ENCODE data around the gene HAS3.
"Not testable (repeated sequence)": the region's sequence is repeated elsewhere in the genome, so short reads cannot be mapped to it uniquely, and the experiment has no call there.

HAS3 gene

DNA sequence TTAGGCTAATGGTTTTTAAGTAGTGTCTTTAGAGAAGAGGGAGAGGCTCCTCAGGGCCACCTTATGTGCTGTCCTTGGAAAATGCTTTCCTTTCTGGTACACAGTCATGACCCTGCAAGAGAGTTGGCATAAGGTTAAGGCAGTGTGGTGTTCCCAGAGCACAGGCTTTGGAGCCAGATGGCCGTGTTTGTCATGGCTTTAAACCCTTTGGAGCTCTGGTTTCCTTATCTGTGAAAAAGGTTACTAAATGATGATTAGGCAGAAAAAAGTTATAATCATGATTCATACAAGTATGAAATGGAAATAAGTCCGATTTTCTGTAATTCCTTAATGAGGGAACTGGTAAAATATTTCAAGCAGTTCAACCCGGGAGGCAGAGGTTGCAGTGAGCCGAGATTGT is 40.2 kb downstream of the HAS3 start:
- no CpG with 5 or more reads among the region's 4 CpGs for WGBS (ENCODE audit: insufficient coverage, insufficient read length)
- no peaks in the 10 kb centered on the region for H3K4me1 ChIP-seq (ENCODE audit: control insufficient read depth, insufficient read depth, low read length)
- no peaks in the 10 kb centered on the region for H3K9me3 ChIP-seq (ENCODE audit: control insufficient read depth, insufficient read depth, low read length)
- H3K4me3 ChIP-seq (ENCODE audit: low read length), result no peak overlapping the region
- no peak overlapping the region for H3K27ac ChIP-seq (ENCODE audit: low read length)
- H3K27me3 ChIP-seq (ENCODE audit: control insufficient read depth, insufficient read depth, low read length), result no peaks in the 10 kb centered on the region
- DNase-seq (ENCODE audit: low read depth, low spot score), result no peak
- peaks cover 26% of the 10 kb centered on the region; the same call in 1 of the 2 replicates for H3K36me3 ChIP-seq (ENCODE audit: control insufficient read depth, insufficient read depth, low read length)

- not testable (repeated sequence) for H3K9me3 ChIP-seq (ENCODE audit: control insufficient read depth, insufficient read depth, low read length); H3K4me1 ChIP-seq (ENCODE audit: control insufficient read depth, insufficient read depth, low read length); H3K27ac ChIP-seq (ENCODE audit: low read length); H3K27me3 ChIP-seq (ENCODE audit: control insufficient read depth, insufficient read depth, low read length); DNase-seq (ENCODE audit: low read depth, low spot score); H3K4me3 ChIP-seq (ENCODE audit: low read length)
- H3K36me3 ChIP-seq (ENCODE audit: control insufficient read depth, insufficient read depth, low read length), result peaks cover 17% of the 10 kb centered on the region; the same call in 1 of the 2 replicates
- WGBS (ENCODE audit: insufficient coverage, insufficient read length), result no CpG with 5 or more reads among the region's 9 CpGs
Observed at GRCh38 chr16:69149621-69150020, 44.2 kb downstream of the HAS3 start.

GRCh38 chr16:69150146-69150865 is 44.9 kb downstream of the HAS3 start:
- WGBS (ENCODE audit: insufficient coverage, insufficient read length), result no CpG with 5 or more reads among the region's 16 CpGs
- Histone ChIP-seq H3K9me3 (ENCODE audit: control insufficient read depth, insufficient read depth, low read length) (no peaks in the 10 kb centered on the region), H3K4me1 (ENCODE audit: control insufficient read depth, insufficient read depth, low read length) (no peaks in the 10 kb centered on the region), H3K36me3 (ENCODE audit: control insufficient read depth, insufficient read depth, low read length) (peaks cover 20% of the 10 kb centered on the region; the same call in 1 of the 2 replicates), H3K4me3 (ENCODE audit: low read length) (no peak overlapping the region), H3K27me3 (ENCODE audit: control insufficient read depth, insufficient read depth, low read length) (no peaks in the 10 kb centered on the region), H3K27ac (ENCODE audit: low read length) (no peak overlapping the region)
- DNase-seq (ENCODE audit: low read depth, low spot score), result no peak

DNA sequence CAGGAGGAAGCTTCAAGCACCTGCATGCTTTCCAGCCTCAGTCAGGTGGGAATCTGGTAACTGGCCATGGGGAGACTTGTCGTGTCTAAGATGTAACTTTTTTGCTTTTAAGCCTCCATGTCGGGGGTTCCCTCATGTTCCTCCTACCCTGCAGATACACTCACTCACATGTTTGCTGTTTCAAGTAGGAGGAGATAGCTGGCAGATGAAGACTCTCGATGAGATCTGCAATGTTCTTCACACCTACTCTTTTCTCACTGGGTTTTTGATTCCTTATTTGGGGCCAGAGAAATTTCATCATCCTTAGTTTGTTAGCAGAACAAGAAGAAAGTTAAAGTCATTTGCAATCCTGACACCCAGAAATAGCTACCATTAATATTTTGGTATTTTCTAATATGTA is 51.7 kb downstream of the HAS3 start:
- Histone ChIP-seq H3K27ac (ENCODE audit: low read length) (no peak overlapping the region), H3K4me1 (ENCODE audit: control insufficient read depth, insufficient read depth, low read length) (no peaks in the 10 kb centered on the region), H3K36me3 (ENCODE audit: control insufficient read depth, insufficient read depth, low read length) (peaks cover 32% of the 10 kb centered on the region; the same call in 1 of the 2 replicates), H3K27me3 (ENCODE audit: control insufficient read depth, insufficient read depth, low read length) (no peaks in the 10 kb centered on the region), H3K4me3 (ENCODE audit: low read length) (no peak overlapping the region), H3K9me3 (ENCODE audit: control insufficient read depth, insufficient read depth, low read length) (no peaks in the 10 kb centered on the region)
- no CpG with 5 or more reads among the region's 3 CpGs for WGBS (ENCODE audit: insufficient coverage, insufficient read length)
- no peak for DNase-seq (ENCODE audit: low read depth, low spot score)

DNA sequence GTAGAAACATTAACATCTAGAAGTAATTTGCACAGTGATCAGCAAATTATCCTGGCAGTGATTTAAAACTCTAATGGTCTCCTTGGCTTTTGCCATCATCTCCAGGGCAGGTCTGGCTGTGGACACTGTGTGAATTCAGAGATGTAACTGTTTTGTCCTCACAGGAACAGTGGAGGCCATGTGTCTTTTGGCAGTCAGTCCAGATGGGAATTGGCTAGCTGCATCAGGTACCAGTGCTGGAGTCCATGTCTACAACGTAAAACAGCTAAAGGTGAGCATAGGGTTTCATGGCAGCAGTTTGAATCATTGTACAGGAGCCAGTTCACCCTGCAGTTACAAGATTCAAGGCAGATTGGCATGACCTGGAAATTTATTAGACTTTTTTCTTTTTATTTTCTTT is 54.7 kb downstream of the HAS3 start:
- WGBS (ENCODE audit: insufficient coverage, insufficient read length), result no CpG with 5 or more reads among the region's 1 CpG
- H3K9me3 ChIP-seq (ENCODE audit: control insufficient read depth, insufficient read depth, low read length), result no peaks in the 10 kb centered on the region
- DNase-seq (ENCODE audit: low read depth, low spot score), result no peak
- H3K4me3 ChIP-seq (ENCODE audit: low read length), result no peak overlapping the region
- no peaks in the 10 kb centered on the region for H3K27me3 ChIP-seq (ENCODE audit: control insufficient read depth, insufficient read depth, low read length)
- no peak overlapping the region for H3K27ac ChIP-seq (ENCODE audit: low read length)
- no peaks in the 10 kb centered on the region for H3K4me1 ChIP-seq (ENCODE audit: control insufficient read depth, insufficient read depth, low read length)
- H3K36me3 ChIP-seq (ENCODE audit: control insufficient read depth, insufficient read depth, low read length), result peaks cover 33% of the 10 kb centered on the region; the same call in 1 of the 2 replicates

GRCh38 chr16:69165584-69165983 is 60.1 kb downstream of the HAS3 start:
- Histone ChIP-seq H3K36me3 (ENCODE audit: control insufficient read depth, insufficient read depth, low read length) (peaks cover 34% of the 10 kb centered on the region; the same call in 1 of the 2 replicates), H3K27ac (ENCODE audit: low read length) (no peak overlapping the region), H3K27me3 (ENCODE audit: control insufficient read depth, insufficient read depth, low read length) (no peaks in the 10 kb centered on the region), H3K4me1 (ENCODE audit: control insufficient read depth, insufficient read depth, low read length) (no peaks in the 10 kb centered on the region), H3K9me3 (ENCODE audit: control insufficient read depth, insufficient read depth, low read length) (no peaks in the 10 kb centered on the region), H3K4me3 (ENCODE audit: low read length) (no peak overlapping the region)
- WGBS (ENCODE audit: insufficient coverage, insufficient read length), result no CpG with 5 or more reads among the region's 6 CpGs
- DNase-seq (ENCODE audit: low read depth, low spot score), result no peak

DNA sequence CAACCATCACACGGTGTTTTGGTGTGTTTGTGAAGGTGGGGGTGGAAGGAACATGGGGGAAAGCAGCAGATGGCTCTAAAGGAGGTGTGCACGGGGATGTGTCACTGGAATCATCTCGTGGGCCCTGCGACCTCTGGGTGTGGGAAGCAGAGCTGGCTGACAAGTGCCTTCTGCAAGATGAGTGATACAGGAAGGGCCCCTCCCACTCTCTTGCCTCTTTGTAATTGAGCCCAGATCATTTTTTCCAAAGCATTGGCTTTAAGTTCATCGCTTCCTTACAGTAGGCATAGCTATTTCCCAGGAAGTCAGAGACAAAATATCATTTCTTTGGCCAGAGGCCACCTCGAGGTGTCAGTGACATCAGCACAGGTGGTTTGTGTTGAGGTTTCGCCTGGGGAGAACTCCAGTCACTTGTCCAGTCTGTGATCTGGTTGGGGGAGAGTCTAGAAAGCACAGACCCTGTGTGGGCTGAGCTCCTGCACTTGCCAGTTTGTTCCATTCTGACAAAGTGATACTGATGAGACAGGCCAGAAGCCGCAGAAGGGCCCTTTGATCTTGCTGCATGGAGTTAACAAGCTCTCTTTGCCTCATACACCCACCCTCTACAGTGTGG is 60.9 kb downstream of the HAS3 start:
- Histone ChIP-seq H3K4me3 (ENCODE audit: low read length) (no peak overlapping the region), H3K4me1 (ENCODE audit: control insufficient read depth, insufficient read depth, low read length) (no peaks in the 10 kb centered on the region), H3K27me3 (ENCODE audit: control insufficient read depth, insufficient read depth, low read length) (no peaks in the 10 kb centered on the region), H3K9me3 (ENCODE audit: control insufficient read depth, insufficient read depth, low read length) (no peaks in the 10 kb centered on the region), H3K36me3 (ENCODE audit: control insufficient read depth, insufficient read depth, low read length) (peaks cover 31% of the 10 kb centered on the region; the same call in 1 of the 2 replicates), H3K27ac (ENCODE audit: low read length) (no peak overlapping the region)
- no peak for DNase-seq (ENCODE audit: low read depth, low spot score)
- no CpG with 5 or more reads among the region's 8 CpGs for WGBS (ENCODE audit: insufficient coverage, insufficient read length)

GRCh38 chr16:69166946-69167930 is 61.8 kb downstream of the HAS3 start:
- H3K27ac ChIP-seq (ENCODE audit: low read length), result no peak overlapping the region
- H3K27me3 ChIP-seq (ENCODE audit: control insufficient read depth, insufficient read depth, low read length), result no peaks in the 10 kb centered on the region
- no peak overlapping the region for H3K4me3 ChIP-seq (ENCODE audit: low read length)
- peaks cover 26% of the 10 kb centered on the region; the same call in 1 of the 2 replicates for H3K36me3 ChIP-seq (ENCODE audit: control insufficient read depth, insufficient read depth, low read length)
- H3K4me1 ChIP-seq (ENCODE audit: control insufficient read depth, insufficient read depth, low read length), result no peaks in the 10 kb centered on the region
- 100% methylated on average over 1 of the region's 7 CpGs for WGBS (ENCODE audit: insufficient coverage, insufficient read length)
- H3K9me3 ChIP-seq (ENCODE audit: control insufficient read depth, insufficient read depth, low read length), result no peaks in the 10 kb centered on the region
- no peak for DNase-seq (ENCODE audit: low read depth, low spot score)
